Muscle of arm (tissue), 12 donors: ENCODE data around the gene USB1. TPM values are rescaled to one million over a fixed set of nuclear protein-coding genes. Genes with fewer than 3 reads are reported as not detected.

Experiments
- DNase-seq: peaks from one replicate; pipeline ENCODE4 v3.0.0-alpha.2; 2013
- polyA plus RNA-seq, 12 donors: library from polyadenylated mRNA; unstranded; fragments of 120-200 nt; gene quantifications; one replicate each; pipeline ENCODE4 v1.2.1, GENCODE V29; 2013; ENCODE audit not compliant: insufficient read length in 12 of 12

Gene USB1
- polyA plus RNA-seq, 12 donors = 11.1 to 33.9 (median 15.5) TPM; not detected in 1

DNA sequence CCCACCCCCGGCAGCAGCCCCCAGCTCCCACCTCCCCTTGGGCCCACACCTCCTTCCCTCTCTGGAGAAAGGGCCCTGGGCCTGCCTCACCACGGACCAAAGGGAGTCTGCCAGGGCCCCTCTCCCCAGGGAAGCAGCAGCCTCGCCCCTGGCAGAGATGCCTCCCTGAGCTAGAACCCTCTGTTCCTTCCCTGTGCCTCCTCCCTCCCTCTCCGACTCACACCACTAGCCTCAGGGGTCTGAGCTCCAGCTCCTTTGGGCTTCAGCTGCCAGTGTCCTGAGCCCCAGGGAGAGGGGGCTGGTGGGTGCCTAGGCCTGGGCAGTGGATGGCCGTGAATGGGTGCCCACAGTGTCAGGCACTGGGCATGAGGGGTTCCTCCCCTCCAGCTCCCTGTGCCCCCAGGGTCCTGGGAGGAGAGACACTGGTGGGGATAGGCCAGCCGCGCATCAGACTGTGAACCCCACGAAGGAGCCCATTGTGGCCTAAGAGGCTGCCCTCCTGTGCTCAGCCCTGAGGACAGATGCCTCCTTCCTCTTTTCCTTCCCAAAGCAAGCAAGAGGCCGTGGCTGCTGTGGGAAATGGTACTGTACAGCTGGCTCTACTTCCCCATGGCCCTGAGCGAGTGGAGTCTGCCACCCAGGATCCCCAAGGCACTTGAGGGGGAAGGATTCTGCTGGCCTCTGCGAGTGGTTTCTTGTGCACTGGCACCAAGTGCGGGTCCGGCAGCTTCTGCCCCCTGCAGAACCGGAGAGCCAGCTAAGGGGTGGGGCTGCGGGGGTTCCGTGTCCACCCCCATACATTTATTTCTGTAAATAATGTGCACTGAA, 45.1 kb downstream of the USB1 start:
- DNase-seq = no peak

- no peak for DNase-seq
These were observed 45.7 kb downstream of the USB1 start for GRCh38 chr16:58046936-58047335.

DNA sequence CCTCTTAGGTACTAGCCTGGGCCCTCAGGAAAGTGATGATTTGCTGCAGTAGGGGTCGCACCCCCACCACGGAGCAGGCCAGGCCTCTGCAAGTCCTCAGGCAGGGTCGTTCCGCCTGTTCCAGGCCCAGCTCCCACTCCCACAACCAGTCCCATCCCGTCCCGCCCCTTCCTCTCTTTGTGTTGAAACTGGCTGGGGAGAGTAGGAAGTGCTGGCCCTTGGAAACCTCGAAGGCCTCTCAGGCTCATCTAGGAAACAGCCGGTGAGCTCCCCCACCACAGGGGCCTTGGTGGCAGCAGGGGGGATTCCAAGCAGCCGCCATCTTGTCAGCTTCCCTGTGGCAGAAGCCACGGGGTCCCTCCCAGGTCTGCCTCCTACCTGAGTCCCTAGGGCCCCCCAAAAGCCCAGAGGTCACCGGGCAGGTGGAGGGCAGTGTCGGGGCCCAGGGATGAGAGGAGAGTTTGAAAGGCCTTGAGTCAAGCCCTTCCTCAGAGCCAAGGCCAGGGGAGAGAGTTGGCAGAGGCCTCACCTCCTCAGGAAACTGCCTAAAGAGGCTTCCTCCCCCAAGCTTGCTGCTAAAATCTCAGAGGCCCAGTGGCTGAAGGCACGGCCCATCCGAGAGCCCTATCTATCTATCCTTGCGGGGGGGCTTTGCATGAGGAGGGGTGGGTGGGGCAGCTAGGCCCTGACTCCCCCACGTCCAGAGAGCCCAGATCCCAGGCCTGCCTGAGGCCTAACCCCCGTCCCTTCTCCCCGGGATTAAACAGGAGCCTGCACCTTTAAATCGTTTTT, 46.5 kb downstream of the USB1 start:
- no peak for DNase-seq

DNA sequence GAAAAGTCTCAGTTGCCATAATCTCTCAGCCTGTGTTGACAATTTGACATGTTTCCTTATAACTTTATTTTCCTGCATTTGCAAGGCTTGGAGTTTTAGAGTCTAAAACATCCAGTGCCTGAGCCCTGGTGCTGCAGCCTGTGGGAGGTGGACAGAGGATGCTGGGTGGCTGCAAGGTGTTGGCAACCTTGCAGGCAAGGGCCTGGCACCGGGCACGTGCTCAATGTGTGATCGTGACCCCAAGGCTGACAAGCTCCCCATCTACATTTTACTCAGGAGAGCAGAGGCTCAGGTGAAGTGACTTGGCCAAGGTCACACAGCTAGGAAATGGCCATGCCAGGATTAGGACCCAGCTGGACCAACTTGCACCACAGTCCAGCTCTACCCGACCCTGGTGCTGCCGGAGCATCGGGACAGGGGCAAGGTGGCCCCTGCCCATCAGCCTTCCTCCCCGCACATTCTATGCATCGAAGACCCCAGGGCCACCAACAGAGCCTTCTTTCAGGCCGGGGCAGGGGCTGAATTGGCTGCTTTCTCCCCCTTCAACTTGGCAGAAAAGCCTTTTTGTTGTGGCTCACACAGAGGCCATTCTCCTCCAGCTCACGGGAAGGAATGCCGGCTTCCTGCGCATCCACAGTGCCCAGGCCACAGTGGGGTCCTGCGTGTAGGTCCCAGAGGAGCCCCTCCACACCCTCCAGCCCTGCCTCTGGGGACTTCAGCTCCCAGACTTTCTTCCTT, 47.5 kb downstream of the USB1 start:
- DNase-seq = no peak

DNA sequence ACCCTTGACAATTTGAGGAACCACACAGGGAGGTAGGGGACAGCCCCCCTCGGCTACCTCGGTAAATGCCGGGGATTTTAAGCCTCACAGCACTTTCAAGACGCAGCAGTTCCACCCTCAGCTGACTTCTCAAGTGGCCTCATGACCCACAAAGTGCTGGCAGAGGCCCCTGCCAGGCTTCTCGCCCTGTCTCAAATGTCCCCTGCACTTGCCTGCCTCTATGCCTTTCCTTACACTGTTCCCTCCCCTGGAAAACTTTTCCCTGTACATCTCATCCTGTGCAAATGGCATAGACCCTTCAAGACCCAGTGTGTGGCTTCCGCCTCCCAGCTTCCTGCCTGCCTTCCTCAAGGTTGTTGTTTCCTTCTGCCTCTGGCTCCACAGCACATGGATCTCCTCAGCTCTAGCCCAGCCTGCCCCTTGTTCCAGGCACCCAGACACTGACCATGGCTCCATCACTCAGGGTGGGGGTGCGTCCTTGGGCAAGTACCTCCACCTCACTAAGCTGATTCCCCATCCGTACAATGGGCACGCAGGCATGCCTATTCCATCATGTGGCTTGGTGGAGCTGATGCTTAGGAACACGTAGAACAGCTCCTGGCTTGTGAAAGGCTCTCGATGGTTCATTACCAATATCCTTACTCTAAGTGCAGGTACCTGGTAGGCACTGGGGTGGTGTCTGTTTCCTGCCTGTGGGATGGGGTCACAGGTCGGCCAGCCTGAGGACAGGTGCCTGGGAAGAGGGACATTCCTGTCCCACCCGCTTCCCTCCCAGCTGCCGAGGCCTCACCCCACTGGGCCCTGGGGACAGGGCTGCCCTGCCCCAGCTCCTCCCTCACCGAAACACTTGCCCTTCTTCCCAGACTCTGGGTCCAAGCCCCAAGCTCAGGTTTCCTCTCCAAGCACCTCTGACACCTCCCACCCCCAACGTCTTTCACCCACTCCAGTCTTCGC, 48.3 kb downstream of the USB1 start:
- DNase-seq = no peak

- DNase-seq = no peak
These were observed 50.1 kb downstream of the USB1 start for GRCh38 chr16:58051296-58051695.

DNA sequence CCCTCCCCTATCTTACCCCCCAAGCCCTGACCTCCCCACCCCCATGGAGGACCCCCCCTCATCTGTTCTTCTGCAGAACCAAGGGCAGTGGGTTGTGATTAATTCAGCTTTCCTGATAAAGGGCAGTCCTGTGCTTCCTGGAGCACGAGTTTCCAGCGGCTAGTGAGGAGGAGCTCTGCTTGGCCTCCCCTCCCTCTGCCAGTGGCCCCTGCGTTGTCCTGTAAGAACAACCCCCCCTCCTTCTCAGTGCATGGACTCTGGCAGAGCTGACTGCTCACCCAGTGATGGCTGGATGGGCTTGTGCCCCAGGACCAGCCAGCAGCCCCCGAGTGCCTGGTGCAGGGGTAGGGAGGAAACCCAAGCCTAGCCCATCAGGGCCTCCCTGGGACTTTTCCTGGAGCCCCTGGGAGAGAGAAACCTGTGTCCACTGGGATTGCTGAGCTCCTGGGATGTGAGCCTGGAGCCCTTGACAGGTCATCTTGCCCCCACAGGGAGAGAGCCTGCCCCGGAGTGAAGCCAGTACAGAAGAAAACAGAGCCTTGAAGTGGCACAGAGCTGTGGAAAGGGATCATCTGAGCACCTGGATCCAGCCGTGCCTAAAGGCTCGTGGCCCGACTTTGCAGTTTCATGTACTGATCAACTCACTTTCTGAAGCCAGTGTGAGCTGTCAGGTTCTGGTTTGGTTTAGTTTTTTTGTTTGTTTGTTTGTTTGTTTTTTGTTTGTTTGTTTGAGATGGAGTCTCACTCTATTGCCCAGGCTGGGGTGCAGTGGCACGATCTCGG, 50.8 kb downstream of the USB1 start:
- no peak for DNase-seq

GRCh38 chr16:58053682-58054005, 52.4 kb downstream of the USB1 start:
- DNase-seq = no peak

- DNase-seq = no peak
These were observed 53.1 kb downstream of the USB1 start for GRCh38 chr16:58054289-58054688.

- DNase-seq = no peak
These were observed 55.4 kb downstream of the USB1 start for GRCh38 chr16:58056580-58056979.

- no peak for DNase-seq
These were observed 55.9 kb downstream of the USB1 start for GRCh38 chr16:58057121-58057520.

- DNase-seq = no peak
These were observed 56.6 kb downstream of the USB1 start for GRCh38 chr16:58057784-58058183.

- no peak for DNase-seq
These were observed 61.6 kb downstream of the USB1 start for GRCh38 chr16:58062821-58063220.

- no peak for DNase-seq
These were observed 62.3 kb downstream of the USB1 start for GRCh38 chr16:58063377-58064076.

- no peak for DNase-seq
These were observed 69.4 kb downstream of the USB1 start for GRCh38 chr16:58070585-58070984.
